Uterus (tissue), 4 donors: ENCODE measurements around the gene ZFYVE21. TPM values are rescaled to one million over a fixed set of nuclear protein-coding genes. Genes with fewer than 3 reads are reported as not detected.
A peak's percentile ranks its signal among the peaks of the same experiment; 100 is the strongest.

Experiments used
- DNase-seq, 2 donors: peaks; one replicate each; pipeline ENCODE4 v3.0.0-alpha.2; 2019 to 2020
- H3K27ac ChIP-seq, 2 donors: fragments of 200-600 bp; sonication (generic); 1 replicate in 1 of 2; 2 replicates in 1 of 2; pipeline ENCODE4 v1.5.1; 2016 to 2018
- H3K27me3 ChIP-seq, 2 donors: fragments of 200-600 bp; sonication (generic); one replicate each; pipeline ENCODE4 v1.5.1; 2018 to 2019; ENCODE audit warnings: control low read depth in 1 of 2
- H3K36me3 ChIP-seq, 2 donors: fragments of 200-600 bp; sonication (generic); one replicate each; pipeline ENCODE4 v1.5.1; 2019; ENCODE audit warnings: control low read depth in 1 of 2
- H3K4me1 ChIP-seq, 2 donors: fragments of 200-600 bp; sonication (generic); one replicate each; pipeline ENCODE4 v1.5.1; 2018 to 2019; ENCODE audit warnings: control low read depth in 1 of 2
- H3K4me3 ChIP-seq, 2 donors: fragments of 200-600 bp; sonication (generic); 1 replicate in 1 of 2; 2 replicates in 1 of 2; pipeline ENCODE4 v1.5.1; 2018 to 2019; ENCODE audit warnings: mild to moderate bottlenecking in 1 of 2
- H3K9me3 ChIP-seq, 2 donors: fragments of 200-600 bp; sonication (generic); one replicate each; pipeline ENCODE4 v1.5.1; 2019; ENCODE audit warnings: control low read depth in 1 of 2
- POLR2A ChIP-seq, 2 donors: fragments of 450-650 bp; IDR thresholded peaks; one replicate each; pipeline ENCODE4 v1.6.1; 2016; ENCODE audit warnings: antibody characterized with exemption in 2 of 2, mild to moderate bottlenecking in 1 of 2, moderate library complexity in 1 of 2
- intact Hi-C: fragments of 100-400 bp; cut with DNase I; formaldehyde crosslinking; loops from one replicate; pipeline ENCODE4 v1.15.1; 2023; ENCODE audit warnings: low total_unique reads
- total RNA-seq, 4 donors: library from RNA; depleted of rRNA in 3 of 4; stranded (reverse); fragments of >200 nt in 3 of 4; gene quantifications; one replicate each; pipeline versions ENCODE4 v1.1.0 to v1.2.4, GENCODE V29; 2014 to 2023
- TF ChIP-seq, protein P1 (sequence below), 4 experiments: fragments of 200-600 bp in 2 of 4; fragments of 450-650 bp in 2 of 4; sonication (generic) in 2 of 4; IDR thresholded peaks; one replicate each; pipeline ENCODE4 v1.5.1; 2016 to 2019; ENCODE audit warnings: antibody characterized with exemption in 4 of 4, mild to moderate bottlenecking in 2 of 4, moderate library complexity in 1 of 4
- donor health status: DM: yes; HTN: yes; CAD: no.

Gene ZFYVE21
- total RNA-seq, 4 donors from 2014 or later, result 73.2 to 276 (median 103) TPM

DNA sequence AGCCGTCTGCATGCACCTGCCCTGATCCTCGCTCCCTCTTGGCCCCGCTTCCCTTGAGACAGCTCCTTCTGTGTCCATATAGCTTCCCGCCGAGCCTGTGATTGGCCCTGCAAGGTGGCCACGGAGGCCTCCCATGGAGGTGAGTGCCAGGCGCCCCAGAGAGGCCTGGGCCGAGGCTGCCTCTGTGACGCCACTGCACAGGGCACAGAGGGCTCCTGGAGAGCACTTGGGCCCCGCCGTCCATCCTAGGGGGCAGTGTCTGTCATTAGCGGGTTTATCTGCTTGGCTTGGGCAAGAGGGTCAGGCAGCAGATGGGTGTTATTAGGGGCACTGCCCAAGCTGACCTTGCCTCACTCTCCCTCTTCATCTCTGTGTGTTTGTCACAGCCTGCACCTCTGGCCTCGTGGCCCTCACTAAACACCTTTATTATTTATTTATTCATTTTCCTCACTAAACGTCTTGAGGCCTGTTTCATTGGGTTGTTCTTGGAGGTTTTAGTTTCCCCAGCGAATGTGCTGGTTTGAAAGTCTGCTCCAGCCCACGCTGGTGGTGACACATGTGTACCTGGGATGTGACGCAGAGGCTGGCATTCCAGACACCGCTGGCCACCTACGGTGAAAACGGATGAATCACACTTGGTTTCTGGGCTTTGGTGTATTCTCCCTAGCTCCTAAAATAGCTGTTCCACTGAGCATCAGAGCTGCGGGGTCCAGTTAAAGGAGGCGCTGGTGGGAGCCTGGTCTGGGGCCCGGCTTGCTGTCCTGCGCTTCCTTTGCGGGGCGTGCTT lies 5.9 kb downstream of the ZFYVE21 start:
- Histone ChIP-seq H3K36me3 (no peaks in the 10 kb centered on the region), H3K4me3 (no peak overlapping the region), H3K27me3 (no peaks in the 10 kb centered on the region), H3K27ac (peak overlapping the region in 1 of 2 donors; percentile 8), H3K4me1 (peaks cover 0 to 18% of the 10 kb centered on the region in 2 donors), H3K9me3 (no peaks in the 10 kb centered on the region)
- intact Hi-C loops, result no loop called here
- no peak for DNase-seq
- TF ChIP-seq POLR2A (IDR thresholded peaks at IDR 0.05), result no peak
- TF ChIP-seq, protein P1, sequence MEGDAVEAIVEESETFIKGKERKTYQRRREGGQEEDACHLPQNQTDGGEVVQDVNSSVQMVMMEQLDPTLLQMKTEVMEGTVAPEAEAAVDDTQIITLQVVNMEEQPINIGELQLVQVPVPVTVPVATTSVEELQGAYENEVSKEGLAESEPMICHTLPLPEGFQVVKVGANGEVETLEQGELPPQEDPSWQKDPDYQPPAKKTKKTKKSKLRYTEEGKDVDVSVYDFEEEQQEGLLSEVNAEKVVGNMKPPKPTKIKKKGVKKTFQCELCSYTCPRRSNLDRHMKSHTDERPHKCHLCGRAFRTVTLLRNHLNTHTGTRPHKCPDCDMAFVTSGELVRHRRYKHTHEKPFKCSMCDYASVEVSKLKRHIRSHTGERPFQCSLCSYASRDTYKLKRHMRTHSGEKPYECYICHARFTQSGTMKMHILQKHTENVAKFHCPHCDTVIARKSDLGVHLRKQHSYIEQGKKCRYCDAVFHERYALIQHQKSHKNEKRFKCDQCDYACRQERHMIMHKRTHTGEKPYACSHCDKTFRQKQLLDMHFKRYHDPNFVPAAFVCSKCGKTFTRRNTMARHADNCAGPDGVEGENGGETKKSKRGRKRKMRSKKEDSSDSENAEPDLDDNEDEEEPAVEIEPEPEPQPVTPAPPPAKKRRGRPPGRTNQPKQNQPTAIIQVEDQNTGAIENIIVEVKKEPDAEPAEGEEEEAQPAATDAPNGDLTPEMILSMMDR (IDR thresholded peaks at IDR 0.05), result no peak

DNA sequence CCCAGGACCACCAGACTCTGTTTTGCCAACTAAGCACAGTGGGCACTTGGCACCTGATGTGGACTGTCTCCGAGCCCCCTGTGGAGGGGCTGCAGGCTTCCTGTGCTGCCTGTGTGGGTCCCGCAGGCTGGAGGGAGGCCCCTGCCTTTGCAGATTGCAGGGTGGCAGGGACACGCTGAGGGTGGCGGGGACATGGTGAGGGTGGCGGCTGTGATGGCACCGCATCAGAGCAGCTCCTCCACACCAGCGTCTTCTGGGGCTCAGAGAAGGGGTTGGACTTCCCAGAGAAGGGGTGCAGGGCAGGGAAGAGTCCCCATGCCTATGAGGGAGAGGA lies 8.1 kb downstream of the ZFYVE21 start:
- H3K9me3 ChIP-seq, result no peaks in the 10 kb centered on the region
- peak overlapping the region; percentile 59 to 89 for H3K27ac ChIP-seq
- H3K4me3 ChIP-seq, result no peak overlapping the region
- H3K36me3 ChIP-seq, result no peaks in the 10 kb centered on the region
- H3K27me3 ChIP-seq, result no peaks in the 10 kb centered on the region
- H3K4me1 ChIP-seq, result peaks cover 0 to 18% of the 10 kb centered on the region in 2 donors
- no peak for DNase-seq
- no peak for TF ChIP-seq POLR2A (IDR thresholded peaks at IDR 0.05)
- TF ChIP-seq, protein P1 (IDR thresholded peaks at IDR 0.05), result no peak
- intact Hi-C loops, result no loop called here

DNA sequence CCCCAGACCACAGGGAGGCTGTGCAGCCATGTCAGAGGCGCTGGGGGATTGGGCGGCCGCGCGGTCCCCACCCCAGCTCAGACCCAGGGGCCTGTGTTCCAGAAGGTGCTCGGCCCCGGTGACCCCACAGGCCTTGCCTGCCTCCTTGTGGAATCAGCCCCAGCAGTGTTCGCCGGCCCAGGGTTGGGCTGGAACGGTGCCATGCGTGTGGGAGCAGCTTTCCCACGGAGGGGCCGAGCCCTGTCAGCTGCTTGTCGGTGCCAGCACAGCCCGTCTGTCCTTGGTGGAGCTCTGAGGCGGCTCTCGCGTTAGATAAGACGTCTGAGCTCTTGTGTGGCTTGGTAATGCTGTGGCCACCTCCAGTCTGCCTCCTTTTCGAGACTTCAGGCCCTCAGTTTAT lies 8.5 kb downstream of the ZFYVE21 start:
- no peaks in the 10 kb centered on the region for H3K27me3 ChIP-seq
- peak overlapping the region; percentile 59 to 89 for H3K27ac ChIP-seq
- peak; percentile 63 to 74 for DNase-seq
- H3K36me3 ChIP-seq, result no peaks in the 10 kb centered on the region
- intact Hi-C loops, result no loop called here
- TF ChIP-seq, protein P1 (IDR thresholded peaks at IDR 0.05), result peak in 1 of 4 experiments; percentile 20
- TF ChIP-seq POLR2A (IDR thresholded peaks at IDR 0.05), result no peak
- H3K9me3 ChIP-seq, result no peaks in the 10 kb centered on the region
- H3K4me1 ChIP-seq, result peaks cover 0 to 18% of the 10 kb centered on the region in 2 donors
- no peak overlapping the region for H3K4me3 ChIP-seq

DNA sequence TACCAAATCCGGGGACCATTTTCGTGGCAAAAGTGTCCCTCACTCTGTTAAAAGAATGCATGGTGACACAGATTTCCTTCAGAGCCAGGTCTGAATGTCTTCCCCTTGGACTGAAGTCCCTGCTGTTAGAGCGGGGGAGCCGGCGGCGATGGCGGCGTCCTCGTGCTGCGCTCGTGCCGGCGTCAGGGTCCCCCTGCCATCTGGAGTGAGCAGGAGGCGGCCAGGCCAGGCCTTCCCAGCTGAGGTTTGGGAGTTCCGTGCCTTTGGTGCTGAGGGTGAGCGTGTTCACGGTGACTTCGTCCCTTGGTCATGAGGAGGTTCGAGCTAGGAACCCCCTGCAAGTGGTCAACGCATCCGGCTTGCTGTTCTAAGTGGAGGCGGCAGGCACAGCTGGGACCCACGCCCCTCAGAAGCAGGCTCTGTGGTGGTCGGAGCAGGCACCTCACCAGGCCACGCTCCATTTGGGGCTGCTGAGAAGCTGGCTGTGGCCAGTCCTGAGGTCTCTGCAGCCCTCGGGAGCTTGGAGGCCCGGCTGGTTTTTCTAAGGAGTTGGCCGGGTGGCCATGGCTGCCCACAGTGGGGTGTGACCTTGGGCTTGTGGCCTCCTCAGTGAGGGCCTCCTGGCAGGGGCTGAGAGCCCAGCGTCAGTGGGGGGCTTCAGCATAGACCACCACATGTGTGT lies 9.5 kb downstream of the ZFYVE21 start:
- H3K27ac ChIP-seq, result peak overlapping the region in 1 of 2 donors; percentile 89

More for the DNA sequence above, 9.5 kb downstream of the ZFYVE21 start:
- no peak for TF ChIP-seq POLR2A (IDR thresholded peaks at IDR 0.05)
- TF ChIP-seq, protein P1 (IDR thresholded peaks at IDR 0.05), result no peak
- H3K9me3 ChIP-seq, result no peaks in the 10 kb centered on the region
- intact Hi-C loops, result no loop called here
- H3K4me3 ChIP-seq, result no peak overlapping the region
- peaks cover 0 to 18% of the 10 kb centered on the region in 2 donors for H3K4me1 ChIP-seq
- DNase-seq, result no peak
- H3K27me3 ChIP-seq, result no peaks in the 10 kb centered on the region
- no peaks in the 10 kb centered on the region for H3K36me3 ChIP-seq
